Spleen (tissue), 7 donors: Measurements from ENCODE around the gene CASP8AP2.

ENCODE experiments used
- CTCF ChIP-seq, 11 experiments: fragments of 200-600 bp in 7 of 11; fragments of 450-650 bp in 4 of 11; sonication (generic) in 4 of 11; IDR thresholded peaks in 8 of 11; conservative IDR thresholded peaks in 3 of 11; 1 replicate in 7 of 11; 2 replicates in 4 of 11; pipeline versions ENCODE4 v1.4.0 to v1.8.0; 2016 to 2021; ENCODE audit warnings: antibody characterized with exemption in 11 of 11, inconsistent platforms in 4 of 11, mild to moderate bottlenecking in 1 of 11
- POLR2AphosphoS5 ChIP-seq, 3 donors: sonication (generic); formaldehyde crosslinking; IDR thresholded peaks; one replicate each; pipeline ENCODE4 v1.5.1; 2017; ENCODE audit warnings: antibody characterized with exemption in 3 of 3
- donor health status: DM: no; HTN: no; CAD: no; lungs with moderate emphysema.
- donor health status: DM: no; HTN: no; CAD: no.
- donor health status: DM: no; HTN: no; CAD: no.

GRCh38 chr6:89873721-89874120, 44.0 kb downstream of the CASP8AP2 start:
- TF ChIP-seq CTCF (IDR thresholded peaks at IDR 0.05 in 8 of 11, conservative IDR thresholded peaks at IDR 0.05 in 3 of 11), result no peak
- no peak for TF ChIP-seq POLR2AphosphoS5 (IDR thresholded peaks at IDR 0.05)
